Measurements from ENCODE around the gene TMEM81. TPM values are rescaled to one million over a fixed set of nuclear protein-coding genes. Genes with fewer than 3 reads are reported as not detected.

Gene TMEM81
- polyA plus RNA-seq, 3 donors: 0.17 to 1.5 (median 0.36) TPM

DNA sequence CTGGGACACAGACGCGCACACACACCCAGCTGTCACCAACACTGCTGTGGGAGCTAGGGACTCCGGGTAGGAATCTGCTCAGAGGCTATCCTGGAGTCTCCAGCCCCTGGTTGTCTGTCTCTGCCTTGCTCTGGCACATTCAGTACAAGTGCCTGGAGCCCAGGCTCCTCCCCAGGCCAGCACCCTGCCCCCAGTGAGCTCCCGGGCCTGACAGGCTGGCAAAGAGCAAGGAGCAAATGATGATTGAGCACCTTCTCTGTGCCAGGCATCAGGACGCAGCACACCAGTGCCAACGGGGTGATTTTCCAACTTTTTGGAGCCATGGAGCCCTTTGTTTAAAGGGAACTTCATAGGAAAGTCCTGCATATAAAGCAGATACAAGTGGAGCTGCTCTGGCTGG is 34.8 kb downstream of the TMEM81 start:
- H3K4me1 ChIP-seq (ENCODE audit: control insufficient read depth in 1 of 2, insufficient read depth in 2 of 2, low read length in 2 of 2): no peaks in the 10 kb centered on the region
- no peak overlapping the region for H3K4me3 ChIP-seq (replicated peaks in 1 of 3; ENCODE audit: low read depth in 2 of 3, low read length in 3 of 3)
- intact Hi-C loops (cut with micrococcal nuclease): no loop called here
- no peak overlapping the region for H3K9ac ChIP-seq (ENCODE audit: insufficient read depth, low read length, poor library complexity, severe bottlenecking)
- TF ChIP-seq, protein P1, sequence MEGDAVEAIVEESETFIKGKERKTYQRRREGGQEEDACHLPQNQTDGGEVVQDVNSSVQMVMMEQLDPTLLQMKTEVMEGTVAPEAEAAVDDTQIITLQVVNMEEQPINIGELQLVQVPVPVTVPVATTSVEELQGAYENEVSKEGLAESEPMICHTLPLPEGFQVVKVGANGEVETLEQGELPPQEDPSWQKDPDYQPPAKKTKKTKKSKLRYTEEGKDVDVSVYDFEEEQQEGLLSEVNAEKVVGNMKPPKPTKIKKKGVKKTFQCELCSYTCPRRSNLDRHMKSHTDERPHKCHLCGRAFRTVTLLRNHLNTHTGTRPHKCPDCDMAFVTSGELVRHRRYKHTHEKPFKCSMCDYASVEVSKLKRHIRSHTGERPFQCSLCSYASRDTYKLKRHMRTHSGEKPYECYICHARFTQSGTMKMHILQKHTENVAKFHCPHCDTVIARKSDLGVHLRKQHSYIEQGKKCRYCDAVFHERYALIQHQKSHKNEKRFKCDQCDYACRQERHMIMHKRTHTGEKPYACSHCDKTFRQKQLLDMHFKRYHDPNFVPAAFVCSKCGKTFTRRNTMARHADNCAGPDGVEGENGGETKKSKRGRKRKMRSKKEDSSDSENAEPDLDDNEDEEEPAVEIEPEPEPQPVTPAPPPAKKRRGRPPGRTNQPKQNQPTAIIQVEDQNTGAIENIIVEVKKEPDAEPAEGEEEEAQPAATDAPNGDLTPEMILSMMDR (IDR thresholded peaks at IDR 0.05): no peak
- no peaks in the 10 kb centered on the region for H3K79me2 ChIP-seq (ENCODE audit: insufficient read depth, low read length)
- H3K4me2 ChIP-seq (replicated peaks; ENCODE audit: extremely low read depth, low read length, poor library complexity, severe bottlenecking): no peak overlapping the region
- H3K27me3 ChIP-seq (ENCODE audit: control insufficient read depth in 2 of 2, insufficient read depth in 2 of 2, low read length in 2 of 2): peaks cover 5 to 24% of the 10 kb centered on the region in 2 donors
- no peaks in the 10 kb centered on the region for H3K36me3 Mint-ChIP-seq
- no peak for DNase-seq
- H3K27ac Mint-ChIP-seq: no peak overlapping the region
- H3K27me3 Mint-ChIP-seq (ENCODE audit: low read depth in 3 of 3): peaks cover 30% of the 10 kb centered on the region in 3 donors
- H3K9me3 ChIP-seq (replicated peaks in 1 of 2; ENCODE audit: control insufficient read depth in 1 of 2, insufficient read depth in 1 of 2, low read length in 2 of 2): peaks cover 0 to 8% of the 10 kb centered on the region in 2 donors
- no peak overlapping the region for H3K27ac ChIP-seq (ENCODE audit: low read depth in 1 of 2, low read length in 2 of 2)
- no peaks in the 10 kb centered on the region for H3K4me1 Mint-ChIP-seq
- H4K20me1 ChIP-seq (ENCODE audit: insufficient read depth, low read length): no peaks in the 10 kb centered on the region
- H3K36me3 ChIP-seq (replicated peaks in 1 of 2; ENCODE audit: control insufficient read depth in 1 of 2, insufficient read depth in 2 of 2, low read length in 2 of 2): no peaks in the 10 kb centered on the region
- no peak overlapping the region for H2AFZ ChIP-seq (ENCODE audit: insufficient read depth, low read depth, low read length, poor library complexity, severe bottlenecking)
- H3K9me3 Mint-ChIP-seq: no peaks in the 10 kb centered on the region
- H3K4me3 Mint-ChIP-seq: no peak overlapping the region
- 91% methylated on average over 5 of the region's 6 CpGs for WGBS (ENCODE audit: insufficient coverage)

DNA sequence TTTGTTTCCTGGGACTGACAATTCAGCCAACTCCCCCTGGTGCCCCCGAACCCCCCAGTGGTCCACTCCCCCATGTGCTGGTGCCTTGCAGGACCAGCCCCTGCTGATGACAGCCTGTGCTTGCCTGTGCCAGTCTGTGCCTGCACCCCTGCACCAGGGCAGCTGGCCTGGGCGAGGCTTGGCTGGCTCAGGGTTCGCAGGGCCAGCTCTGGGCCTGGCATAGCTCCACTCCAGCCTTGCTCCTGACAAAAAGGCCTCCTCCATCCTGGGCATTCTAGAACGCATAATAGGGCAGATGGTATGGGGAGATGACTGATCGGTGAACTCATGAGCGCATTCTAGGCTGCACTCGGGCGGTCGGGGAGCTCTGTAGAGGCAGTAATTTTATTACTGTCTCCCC is 35.9 kb downstream of the TMEM81 start:
- intact Hi-C loops (cut with micrococcal nuclease): no loop called here
- Histone ChIP-seq H3K79me2 (ENCODE audit: insufficient read depth, low read length) (no peaks in the 10 kb centered on the region), H3K36me3 (replicated peaks in 1 of 2; ENCODE audit: control insufficient read depth in 1 of 2, insufficient read depth in 2 of 2, low read length in 2 of 2) (no peaks in the 10 kb centered on the region), H3K9me3 (replicated peaks in 1 of 2; ENCODE audit: control insufficient read depth in 1 of 2, insufficient read depth in 1 of 2, low read length in 2 of 2) (peaks cover 0 to 11% of the 10 kb centered on the region in 2 donors), H3K4me1 (ENCODE audit: control insufficient read depth in 1 of 2, insufficient read depth in 2 of 2, low read length in 2 of 2) (no peaks in the 10 kb centered on the region), H3K4me3 (replicated peaks in 1 of 3; ENCODE audit: low read depth in 2 of 3, low read length in 3 of 3) (no peak overlapping the region), H2AFZ (ENCODE audit: insufficient read depth, low read depth, low read length, poor library complexity, severe bottlenecking) (no peak overlapping the region), H3K4me2 (replicated peaks; ENCODE audit: extremely low read depth, low read length, poor library complexity, severe bottlenecking) (no peak overlapping the region), H4K20me1 (ENCODE audit: insufficient read depth, low read length) (no peaks in the 10 kb centered on the region), H3K27ac (ENCODE audit: low read depth in 1 of 2, low read length in 2 of 2) (no peak overlapping the region), H3K27me3 (ENCODE audit: control insufficient read depth in 2 of 2, insufficient read depth in 2 of 2, low read length in 2 of 2) (peaks cover 11 to 35% of the 10 kb centered on the region in 2 donors), H3K9ac (ENCODE audit: insufficient read depth, low read length, poor library complexity, severe bottlenecking) (no peak overlapping the region)
- TF ChIP-seq, protein P1 (IDR thresholded peaks at IDR 0.05): no peak
- Mint-ChIP-seq H3K4me1 (no peaks in the 10 kb centered on the region), H3K27ac (no peak overlapping the region), H3K4me3 (no peak overlapping the region), H3K9me3 (no peaks in the 10 kb centered on the region), H3K27me3 (ENCODE audit: low read depth in 3 of 3) (peaks cover 39 to 41% (median 39%) of the 10 kb centered on the region in 3 donors), H3K36me3 (no peaks in the 10 kb centered on the region)
- no peak for DNase-seq
- 98% methylated on average over 8 of the region's 9 CpGs for WGBS (ENCODE audit: insufficient coverage)

All from CD14-positive monocyte (primary cell).